ENCODE data around the gene RRP1B. TPM values are rescaled to one million over a fixed set of nuclear protein-coding genes. Genes with fewer than 3 reads are reported as not detected.

Gene RRP1B
- total RNA-seq, 3 donors from 2014 or later: 17.1 to 22.6 (median 22.1) TPM

DNA sequence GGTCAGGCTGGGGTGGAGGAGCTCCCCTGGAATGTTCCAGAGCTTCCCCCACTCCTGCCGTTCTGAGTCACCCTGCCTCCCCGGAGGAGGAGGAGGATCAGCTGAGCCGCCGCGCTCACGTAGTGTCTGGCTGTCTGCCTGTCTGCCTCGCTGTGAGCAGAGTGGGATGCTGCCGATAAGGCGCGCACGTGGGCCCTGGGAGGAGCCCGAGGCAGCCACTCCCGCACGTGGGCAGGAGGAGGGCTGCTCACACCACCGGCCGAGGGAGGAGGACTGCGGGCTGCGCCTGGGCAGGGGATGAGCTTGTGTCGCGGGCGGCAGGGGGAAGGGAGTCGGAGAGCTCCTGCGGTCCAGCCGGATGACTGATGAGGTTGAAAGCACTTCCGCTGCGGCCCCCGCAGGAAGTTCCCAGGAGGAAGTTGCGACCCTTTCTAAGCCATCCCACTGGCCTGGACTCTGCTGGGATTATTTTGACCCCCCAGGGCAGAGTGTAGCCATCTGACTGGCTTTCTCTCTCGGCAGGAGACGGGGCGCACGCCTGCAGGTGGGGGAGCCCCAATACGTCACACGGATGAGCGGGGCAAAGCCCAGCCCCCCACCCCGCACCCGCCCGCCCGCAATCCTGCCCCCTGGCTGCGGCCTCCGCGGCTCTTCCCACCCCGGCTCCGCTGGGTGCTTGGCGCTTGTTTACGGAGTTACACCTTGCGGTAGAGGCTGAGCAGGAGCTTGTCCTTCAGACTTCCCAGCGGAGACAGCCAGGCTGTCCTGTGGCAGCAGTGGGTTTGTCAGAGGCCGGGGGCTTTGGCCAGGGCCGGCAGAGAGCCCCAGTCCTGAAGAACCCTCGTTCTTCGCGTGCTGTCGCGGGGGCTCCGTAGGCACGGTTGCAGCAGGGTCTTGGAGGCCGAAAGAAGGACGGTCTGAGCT is 69.4 kb downstream of the RRP1B start:
- intact Hi-C loops (cut with DNase I; ENCODE audit: low total_unique reads): loop anchor here (10.0 kb wide), 1 partner anchor 66 kb away; no protein-coding TSS in a partner anchor
- peak; percentile 90 to 92 for DNase-seq (ENCODE audit: low spot score in 2 of 2)
- Histone ChIP-seq H3K36me3 (no peaks in the 10 kb centered on the region), H3K9me3 (no peaks in the 10 kb centered on the region), H3K4me1 (peaks cover 20 to 43% of the 10 kb centered on the region in 2 donors), H3K27ac (peak overlapping the region; percentile 91 to 95), H3K4me3 (peak overlapping the region; percentile 29 to 80 (median 52)), H3K27me3 (no peaks in the 10 kb centered on the region)
- TF ChIP-seq POLR2AphosphoS5 (IDR thresholded peaks at IDR 0.05) (peak; percentile 83 to 93 (median 91)), POLR2A (IDR thresholded peaks at IDR 0.05) (peak; percentile 32)
- TF ChIP-seq, protein P1, sequence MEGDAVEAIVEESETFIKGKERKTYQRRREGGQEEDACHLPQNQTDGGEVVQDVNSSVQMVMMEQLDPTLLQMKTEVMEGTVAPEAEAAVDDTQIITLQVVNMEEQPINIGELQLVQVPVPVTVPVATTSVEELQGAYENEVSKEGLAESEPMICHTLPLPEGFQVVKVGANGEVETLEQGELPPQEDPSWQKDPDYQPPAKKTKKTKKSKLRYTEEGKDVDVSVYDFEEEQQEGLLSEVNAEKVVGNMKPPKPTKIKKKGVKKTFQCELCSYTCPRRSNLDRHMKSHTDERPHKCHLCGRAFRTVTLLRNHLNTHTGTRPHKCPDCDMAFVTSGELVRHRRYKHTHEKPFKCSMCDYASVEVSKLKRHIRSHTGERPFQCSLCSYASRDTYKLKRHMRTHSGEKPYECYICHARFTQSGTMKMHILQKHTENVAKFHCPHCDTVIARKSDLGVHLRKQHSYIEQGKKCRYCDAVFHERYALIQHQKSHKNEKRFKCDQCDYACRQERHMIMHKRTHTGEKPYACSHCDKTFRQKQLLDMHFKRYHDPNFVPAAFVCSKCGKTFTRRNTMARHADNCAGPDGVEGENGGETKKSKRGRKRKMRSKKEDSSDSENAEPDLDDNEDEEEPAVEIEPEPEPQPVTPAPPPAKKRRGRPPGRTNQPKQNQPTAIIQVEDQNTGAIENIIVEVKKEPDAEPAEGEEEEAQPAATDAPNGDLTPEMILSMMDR (IDR thresholded peaks at IDR 0.05): no peak

DNA sequence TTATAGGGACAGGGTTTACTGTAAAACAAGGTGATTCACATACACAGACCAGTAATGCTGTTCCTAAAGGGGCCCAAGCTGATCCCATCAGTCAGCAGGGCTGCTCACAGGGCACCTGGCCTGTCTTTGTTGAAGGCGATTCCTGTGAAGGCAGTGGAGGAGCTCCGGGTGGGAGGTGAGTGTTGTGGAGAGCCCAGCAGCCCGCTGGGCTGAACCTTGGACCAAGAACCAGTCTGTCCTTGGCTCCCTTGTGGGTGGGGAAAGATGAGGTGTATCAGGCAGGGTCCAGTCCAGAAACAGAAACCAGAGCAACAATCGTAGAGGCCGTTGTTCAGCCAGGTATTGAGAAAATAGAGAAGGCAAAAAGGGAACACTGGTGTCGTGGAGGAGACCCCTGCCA is 72.1 kb downstream of the RRP1B start:
- H3K4me1 ChIP-seq: peaks cover 14 to 42% of the 10 kb centered on the region in 2 donors
- no peaks in the 10 kb centered on the region for H3K36me3 ChIP-seq
- no peaks in the 10 kb centered on the region for H3K9me3 ChIP-seq
- peak overlapping the region in 2 of 3 donors; percentile 19 to 22 for H3K4me3 ChIP-seq
- H3K27me3 ChIP-seq: no peaks in the 10 kb centered on the region
- intact Hi-C loops (cut with DNase I; ENCODE audit: low total_unique reads): no loop called here
- DNase-seq (ENCODE audit: low spot score in 2 of 2): no peak
- H3K27ac ChIP-seq: peak overlapping the region; percentile 44 to 62
- TF ChIP-seq, protein P1 (IDR thresholded peaks at IDR 0.05): no peak
- TF ChIP-seq POLR2A (IDR thresholded peaks at IDR 0.05): no peak
- no peak for TF ChIP-seq POLR2AphosphoS5 (IDR thresholded peaks at IDR 0.05)

DNA sequence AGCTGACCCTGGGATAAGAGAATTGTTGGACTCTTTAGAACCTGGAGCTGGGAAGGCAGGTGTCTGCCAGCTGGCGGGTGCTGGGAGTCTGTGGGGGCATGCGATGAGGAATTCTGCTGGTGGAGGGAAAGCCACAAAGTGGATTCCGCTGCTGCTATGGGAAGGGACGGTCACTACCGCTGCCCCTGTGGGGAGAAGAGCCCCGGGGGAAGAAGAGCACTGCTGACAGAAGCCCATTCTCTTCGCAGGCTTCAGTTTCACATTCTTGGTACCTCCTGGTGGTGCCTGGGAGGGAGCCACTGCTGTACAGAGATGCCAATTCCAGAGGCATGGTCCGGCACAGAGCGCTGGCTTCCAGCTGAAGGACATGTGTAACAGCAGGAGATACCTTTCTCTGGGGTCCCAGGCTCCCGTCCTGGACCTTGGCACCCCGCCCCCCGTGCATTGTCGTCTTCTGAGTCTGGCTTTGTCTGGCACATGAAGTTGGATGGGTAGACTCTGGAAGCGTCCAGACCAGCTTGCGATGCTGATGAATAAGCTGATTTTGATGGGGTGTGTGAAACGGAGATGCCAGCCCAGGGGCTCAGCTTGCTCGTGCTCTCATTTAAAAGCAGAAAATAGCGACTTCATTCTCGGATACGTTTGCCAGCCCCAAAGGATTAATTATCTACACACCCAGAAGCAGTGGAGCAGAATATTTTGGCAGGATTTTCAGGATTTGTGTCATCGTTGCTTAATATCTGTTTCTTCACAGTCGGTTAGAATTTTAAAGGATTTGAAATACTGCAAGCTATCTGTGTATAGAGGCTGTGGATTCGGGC is 72.7 kb downstream of the RRP1B start:
- H3K27me3 ChIP-seq: no peaks in the 10 kb centered on the region
- H3K4me3 ChIP-seq: peak overlapping the region in 2 of 3 donors; percentile 19 to 22
- H3K9me3 ChIP-seq: no peaks in the 10 kb centered on the region
- peaks cover 11 to 37% of the 10 kb centered on the region in 2 donors for H3K4me1 ChIP-seq
- intact Hi-C loops (cut with DNase I; ENCODE audit: low total_unique reads): no loop called here
- peak overlapping the region; percentile 44 to 62 for H3K27ac ChIP-seq
- H3K36me3 ChIP-seq: no peaks in the 10 kb centered on the region
- TF ChIP-seq, protein P1 (IDR thresholded peaks at IDR 0.05): no peak
- TF ChIP-seq POLR2AphosphoS5 (IDR thresholded peaks at IDR 0.05): peak in 1 of 3 donors; percentile 12
- DNase-seq (ENCODE audit: low spot score in 2 of 2): no peak

DNA sequence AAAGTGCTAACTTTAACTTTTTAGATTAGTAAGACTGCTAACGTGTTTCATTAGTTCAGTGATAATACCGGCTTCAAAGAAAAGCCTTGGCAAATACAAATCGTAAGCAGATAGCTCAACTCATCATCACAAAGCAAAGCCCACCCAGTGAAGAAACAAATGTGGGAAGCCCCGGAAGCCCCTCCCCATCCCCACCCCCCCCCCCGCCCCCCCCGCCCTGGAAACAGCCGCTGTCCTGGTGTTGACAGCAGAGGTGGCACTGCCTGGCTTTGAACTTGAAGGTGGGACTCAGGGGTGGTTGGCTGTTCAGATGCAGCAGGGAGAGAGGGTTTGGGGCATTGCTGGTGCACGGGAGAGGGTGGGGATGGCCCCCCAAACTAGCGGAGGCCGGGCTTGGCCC is 73.7 kb downstream of the RRP1B start:
- peak overlapping the region; percentile 76 to 82 for H3K27ac ChIP-seq
- no peaks in the 10 kb centered on the region for H3K27me3 ChIP-seq
- no peaks in the 10 kb centered on the region for H3K9me3 ChIP-seq
- H3K4me1 ChIP-seq: peaks cover 3 to 27% of the 10 kb centered on the region in 2 donors
- peak overlapping the region in 2 of 3 donors; percentile 37 to 44 for H3K4me3 ChIP-seq
- H3K36me3 ChIP-seq: no peaks in the 10 kb centered on the region
- TF ChIP-seq, protein P1 (IDR thresholded peaks at IDR 0.05): no peak
- TF ChIP-seq POLR2AphosphoS5 (IDR thresholded peaks at IDR 0.05): no peak
- TF ChIP-seq POLR2A (IDR thresholded peaks at IDR 0.05): no peak
- intact Hi-C loops (cut with DNase I; ENCODE audit: low total_unique reads): no loop called here
- no peak for DNase-seq (ENCODE audit: low spot score in 2 of 2)
